ENCODE results near the gene NECTIN3.

GRCh38 chr3:111210003-111210711 is 138.5 kb downstream of the NECTIN3 start:
- TF ChIP-seq POLR2A (IDR thresholded peaks at IDR 0.05), result no peak
- TF ChIP-seq, protein P1, sequence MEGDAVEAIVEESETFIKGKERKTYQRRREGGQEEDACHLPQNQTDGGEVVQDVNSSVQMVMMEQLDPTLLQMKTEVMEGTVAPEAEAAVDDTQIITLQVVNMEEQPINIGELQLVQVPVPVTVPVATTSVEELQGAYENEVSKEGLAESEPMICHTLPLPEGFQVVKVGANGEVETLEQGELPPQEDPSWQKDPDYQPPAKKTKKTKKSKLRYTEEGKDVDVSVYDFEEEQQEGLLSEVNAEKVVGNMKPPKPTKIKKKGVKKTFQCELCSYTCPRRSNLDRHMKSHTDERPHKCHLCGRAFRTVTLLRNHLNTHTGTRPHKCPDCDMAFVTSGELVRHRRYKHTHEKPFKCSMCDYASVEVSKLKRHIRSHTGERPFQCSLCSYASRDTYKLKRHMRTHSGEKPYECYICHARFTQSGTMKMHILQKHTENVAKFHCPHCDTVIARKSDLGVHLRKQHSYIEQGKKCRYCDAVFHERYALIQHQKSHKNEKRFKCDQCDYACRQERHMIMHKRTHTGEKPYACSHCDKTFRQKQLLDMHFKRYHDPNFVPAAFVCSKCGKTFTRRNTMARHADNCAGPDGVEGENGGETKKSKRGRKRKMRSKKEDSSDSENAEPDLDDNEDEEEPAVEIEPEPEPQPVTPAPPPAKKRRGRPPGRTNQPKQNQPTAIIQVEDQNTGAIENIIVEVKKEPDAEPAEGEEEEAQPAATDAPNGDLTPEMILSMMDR (IDR thresholded peaks at IDR 0.05), result no peak

All from heart left ventricle (tissue), 13 donors.